Fibroblast of skin of back (primary cell): Measurements from ENCODE around the gene PIK3C2G.

ENCODE experiments used
- DNase-seq: peaks from one replicate; pipeline ENCODE4 v3.0.0-alpha.2; 2013

The PIK3C2G gene

GRCh38 chr12:18427520-18427919 is 166.2 kb downstream of the PIK3C2G start:
- DNase-seq = no peak

GRCh38 chr12:18428416-18428815 is 167.1 kb downstream of the PIK3C2G start:
- DNase-seq = no peak

GRCh38 chr12:18429366-18429765 is 168.0 kb downstream of the PIK3C2G start:
- DNase-seq = no peak

- peak; percentile 48 for DNase-seq
Observed at GRCh38 chr12:18430425-18431048, 169.2 kb downstream of the PIK3C2G start.

GRCh38 chr12:18431771-18432170 is 170.5 kb downstream of the PIK3C2G start:
- DNase-seq = no peak

- no peak for DNase-seq
Observed at GRCh38 chr12:18432206-18432605, 170.9 kb downstream of the PIK3C2G start.

GRCh38 chr12:18436170-18436569 is 174.9 kb downstream of the PIK3C2G start:
- DNase-seq = no peak

- peak; percentile 53 for DNase-seq
Observed at GRCh38 chr12:18439541-18439940, 178.2 kb downstream of the PIK3C2G start.

- DNase-seq = peak; percentile 35
Observed at GRCh38 chr12:18443768-18444437, 182.6 kb downstream of the PIK3C2G start.

GRCh38 chr12:18446061-18446644 is 184.8 kb downstream of the PIK3C2G start:
- no peak for DNase-seq

- no peak for DNase-seq
Observed at GRCh38 chr12:18454330-18454729, 193.0 kb downstream of the PIK3C2G start.

GRCh38 chr12:18456344-18456743 is 195.0 kb downstream of the PIK3C2G start:
- no peak for DNase-seq

GRCh38 chr12:18457362-18457761 is 196.0 kb downstream of the PIK3C2G start:
- no peak for DNase-seq

- DNase-seq = no peak
Observed at GRCh38 chr12:18461758-18462157, 200.4 kb downstream of the PIK3C2G start.

- peak; percentile 33 for DNase-seq
Observed at GRCh38 chr12:18462442-18462841, 201.1 kb downstream of the PIK3C2G start.

- no peak for DNase-seq
Observed at GRCh38 chr12:18467620-18468245, 206.4 kb downstream of the PIK3C2G start.

GRCh38 chr12:18468246-18469075 is 207.1 kb downstream of the PIK3C2G start:
- DNase-seq = peak; percentile 60

GRCh38 chr12:18470251-18470650 is 208.9 kb downstream of the PIK3C2G start:
- no peak for DNase-seq

- no peak for DNase-seq
Observed at GRCh38 chr12:18472304-18472703, 211.0 kb downstream of the PIK3C2G start.

GRCh38 chr12:18472806-18473205 is 211.5 kb downstream of the PIK3C2G start:
- no peak for DNase-seq

GRCh38 chr12:18476861-18477260 is 215.5 kb downstream of the PIK3C2G start:
- DNase-seq = peak; percentile 5

- DNase-seq = no peak
Observed at GRCh38 chr12:18479256-18479655, 217.9 kb downstream of the PIK3C2G start.
